Left lung (tissue), 10 donors: ENCODE data around the gene OR5H15. TPM values are rescaled to one million over a fixed set of nuclear protein-coding genes. Genes with fewer than 3 reads are reported as not detected.
"Not testable (repeated sequence)": the region's sequence is repeated elsewhere in the genome, so short reads cannot be mapped to it uniquely, and the experiment has no call there.

Experiments used
- ATAC-seq: fragments of 200-7000 bp; cut with Tn5 transposase; one replicate; pipeline ENCODE4 v1.9.1; 2020; ENCODE audit warnings: moderate library complexity
- DNase-seq, 4 donors: peaks; one replicate each; pipeline ENCODE4 v3.0.0-alpha.2; 2013 to 2020
- H3K27ac ChIP-seq, 2 donors: fragments of 200-600 bp; sonication (generic) in 1 of 2; one replicate each; pipeline versions ENCODE4 v1.5.0 to v1.8.0; 2020 to 2021
- H3K27me3 ChIP-seq, 2 donors: fragments of 200-600 bp; sonication (generic) in 1 of 2; one replicate each; pipeline versions ENCODE4 v1.5.0 to v1.8.0; 2020 to 2021
- H3K36me3 ChIP-seq, 2 donors: fragments of 200-600 bp; sonication (generic) in 1 of 2; one replicate each; pipeline versions ENCODE4 v1.5.0 to v1.8.0; 2020 to 2021
- H3K4me1 ChIP-seq, 2 donors: fragments of 200-600 bp; one replicate each; pipeline ENCODE4 v1.8.0; 2021
- H3K4me3 ChIP-seq, 2 donors: fragments of 200-600 bp; sonication (generic) in 1 of 2; one replicate each; pipeline versions ENCODE4 v1.5.0 to v1.8.0; 2020 to 2021; ENCODE audit warnings: mild to moderate bottlenecking in 1 of 2
- H3K9me3 ChIP-seq, 2 donors: fragments of 200-600 bp; sonication (generic) in 1 of 2; one replicate each; pipeline versions ENCODE4 v1.5.0 to v1.8.0; 2020 to 2021
- intact Hi-C, 2 donors: fragments of 100-400 bp; cut with DNase I; formaldehyde crosslinking; loops; one replicate each; pipeline versions ENCODE4 v1.11.2 to v1.14.2; 2022
- polyA plus RNA-seq, 6 donors: library from polyadenylated mRNA; unstranded; fragments of 120-200 nt; gene quantifications; one replicate each; pipeline ENCODE4 v1.2.1, GENCODE V29; 2013; ENCODE audit not compliant: insufficient read length in 6 of 6
- total RNA-seq, 2 donors: library from RNA; stranded (reverse); fragmentation: NEBNext Ultra II Directional; extraction: Animal tissue kit (Norgen Biotek cat#: 25700); gene quantifications; one replicate each; pipeline ENCODE4 v1.2.1, GENCODE V29; 2021
- TF ChIP-seq, protein P1 (sequence below), 2 donors: fragments of 200-600 bp; sonication (generic) in 1 of 2; IDR thresholded peaks; one replicate each; pipeline versions ENCODE4 v1.5.0 to v1.8.0; 2021; ENCODE audit warnings: antibody characterized with exemption in 2 of 2
- donor health status: DM: no; HTN: yes; CAD: no.
- donor health status: DM: no; HTN: no; CAD: no.

Gene OR5H15
- total and polyA plus RNA-seq, 8 donors = not detected

DNA sequence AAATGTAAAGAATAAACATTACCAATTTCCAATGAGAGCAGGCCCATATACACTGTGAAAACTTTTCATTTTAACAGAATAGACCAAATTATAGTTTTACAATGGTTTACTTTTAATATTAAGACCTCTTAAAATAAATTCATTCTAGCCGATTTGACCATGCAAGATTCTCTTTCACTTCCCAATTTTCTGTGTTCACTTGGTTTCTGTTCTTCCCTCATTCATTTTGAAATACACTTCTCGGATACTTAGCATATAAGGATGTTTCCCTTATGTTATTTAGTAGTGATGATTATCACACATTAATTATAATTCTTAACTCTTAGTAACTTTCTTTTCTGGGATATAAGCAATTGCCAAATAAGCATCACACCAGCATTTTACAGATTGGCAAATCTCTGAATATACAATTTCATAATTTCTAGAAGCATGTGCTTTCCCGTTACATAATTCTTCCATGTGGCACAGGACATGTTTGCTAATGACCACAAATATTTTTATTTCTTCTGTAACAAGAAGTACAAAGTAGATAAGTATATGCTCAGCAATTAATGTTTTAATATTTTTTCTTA lies 13.9 kb downstream of the OR5H15 start:
- no peak overlapping the region for H3K4me3 ChIP-seq
- H3K9me3 ChIP-seq = no peaks in the 10 kb centered on the region
- H3K4me1 ChIP-seq = no peaks in the 10 kb centered on the region
- no peaks in the 10 kb centered on the region for H3K27me3 ChIP-seq
- no peak for ATAC-seq
- no peak for DNase-seq
- H3K27ac ChIP-seq = no peak overlapping the region
- no peaks in the 10 kb centered on the region for H3K36me3 ChIP-seq
- intact Hi-C loops = no loop called here
- TF ChIP-seq, protein P1, sequence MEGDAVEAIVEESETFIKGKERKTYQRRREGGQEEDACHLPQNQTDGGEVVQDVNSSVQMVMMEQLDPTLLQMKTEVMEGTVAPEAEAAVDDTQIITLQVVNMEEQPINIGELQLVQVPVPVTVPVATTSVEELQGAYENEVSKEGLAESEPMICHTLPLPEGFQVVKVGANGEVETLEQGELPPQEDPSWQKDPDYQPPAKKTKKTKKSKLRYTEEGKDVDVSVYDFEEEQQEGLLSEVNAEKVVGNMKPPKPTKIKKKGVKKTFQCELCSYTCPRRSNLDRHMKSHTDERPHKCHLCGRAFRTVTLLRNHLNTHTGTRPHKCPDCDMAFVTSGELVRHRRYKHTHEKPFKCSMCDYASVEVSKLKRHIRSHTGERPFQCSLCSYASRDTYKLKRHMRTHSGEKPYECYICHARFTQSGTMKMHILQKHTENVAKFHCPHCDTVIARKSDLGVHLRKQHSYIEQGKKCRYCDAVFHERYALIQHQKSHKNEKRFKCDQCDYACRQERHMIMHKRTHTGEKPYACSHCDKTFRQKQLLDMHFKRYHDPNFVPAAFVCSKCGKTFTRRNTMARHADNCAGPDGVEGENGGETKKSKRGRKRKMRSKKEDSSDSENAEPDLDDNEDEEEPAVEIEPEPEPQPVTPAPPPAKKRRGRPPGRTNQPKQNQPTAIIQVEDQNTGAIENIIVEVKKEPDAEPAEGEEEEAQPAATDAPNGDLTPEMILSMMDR (IDR thresholded peaks at IDR 0.05) = no peak

DNA sequence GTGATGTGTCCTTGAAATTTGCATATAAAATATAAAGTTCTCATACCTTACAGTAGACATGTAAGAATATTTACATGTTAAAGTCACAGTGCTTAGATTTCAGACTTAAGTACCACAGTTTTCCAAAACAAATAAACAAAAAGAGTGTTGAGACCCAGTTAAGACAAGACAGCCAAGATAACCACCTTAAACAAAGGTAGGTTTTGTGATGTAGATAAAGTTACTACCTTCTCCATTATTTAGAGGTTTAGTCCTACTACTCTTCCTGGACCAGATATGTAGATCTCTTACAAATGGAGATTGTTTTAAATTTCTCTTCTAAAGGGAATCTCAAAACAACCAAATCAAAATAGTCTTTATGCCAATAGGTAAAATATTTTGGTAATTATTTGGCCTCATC lies 15.7 kb downstream of the OR5H15 start:
- Histone ChIP-seq H3K4me1 (no peaks in the 10 kb centered on the region), H3K4me3 (no peak overlapping the region), H3K27me3 (no peaks in the 10 kb centered on the region), H3K27ac (no peak overlapping the region), H3K9me3 (no peaks in the 10 kb centered on the region), H3K36me3 (no peaks in the 10 kb centered on the region)
- ATAC-seq = no peak
- no peak for DNase-seq
- TF ChIP-seq, protein P1 (IDR thresholded peaks at IDR 0.05) = no peak
- intact Hi-C loops = no loop called here

DNA sequence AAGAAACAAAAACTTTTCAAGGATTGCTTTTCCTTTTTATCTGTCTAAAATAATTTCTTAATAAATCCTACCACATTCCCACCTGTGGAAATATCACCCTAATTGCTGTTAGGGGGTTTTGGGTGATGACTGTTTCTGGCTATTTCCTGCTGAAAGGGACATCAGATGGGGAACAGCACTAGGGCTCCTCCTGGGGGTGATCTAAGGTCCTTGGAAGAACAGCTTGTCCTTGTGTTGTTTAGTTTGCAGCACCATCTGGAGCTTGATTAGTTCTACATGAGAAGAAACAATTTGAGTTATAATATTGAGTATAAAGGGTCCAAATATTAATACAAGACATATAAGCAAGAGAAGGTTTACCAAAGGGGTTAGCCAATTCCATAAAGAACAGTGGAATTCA lies 18.7 kb downstream of the OR5H15 start:
- TF ChIP-seq, protein P1 (IDR thresholded peaks at IDR 0.05) = no peak
- Histone ChIP-seq H3K4me1 (no peaks in the 10 kb centered on the region), H3K36me3 (no peaks in the 10 kb centered on the region), H3K27ac (no peak overlapping the region), H3K4me3 (no peak overlapping the region), H3K9me3 (no peaks in the 10 kb centered on the region), H3K27me3 (no peaks in the 10 kb centered on the region)
- ATAC-seq (peak; percentile 45), DNase-seq (no peak)
- intact Hi-C loops = no loop called here

DNA sequence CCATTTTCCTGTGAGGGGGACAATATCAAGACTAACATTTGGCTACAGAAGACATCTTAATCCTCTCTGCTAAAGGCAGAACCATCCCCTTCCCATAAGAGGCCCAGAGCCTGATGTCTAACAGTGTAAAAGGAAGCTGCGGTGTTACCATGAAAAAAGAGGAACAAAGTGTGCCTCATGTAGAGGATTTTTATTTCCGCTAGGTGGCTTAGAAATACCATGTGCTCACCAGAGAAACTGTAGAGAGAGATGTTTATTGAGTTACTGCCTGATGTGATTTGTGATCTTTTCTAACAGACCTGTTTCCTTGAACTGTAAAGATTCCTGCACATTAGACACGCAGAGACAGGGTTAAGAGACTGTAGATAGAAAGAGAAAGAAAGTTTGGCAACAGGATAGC lies 22.0 kb downstream of the OR5H15 start:
- TF ChIP-seq, protein P1 (IDR thresholded peaks at IDR 0.05) = no peak
- no peak for DNase-seq
- Histone ChIP-seq H3K4me1 (no peaks in the 10 kb centered on the region), H3K27ac (no peak overlapping the region), H3K9me3 (no peaks in the 10 kb centered on the region), H3K4me3 (no peak overlapping the region), H3K36me3 (no peaks in the 10 kb centered on the region), H3K27me3 (no peaks in the 10 kb centered on the region)
- ATAC-seq = peak; percentile 66
- intact Hi-C loops = no loop called here

DNA sequence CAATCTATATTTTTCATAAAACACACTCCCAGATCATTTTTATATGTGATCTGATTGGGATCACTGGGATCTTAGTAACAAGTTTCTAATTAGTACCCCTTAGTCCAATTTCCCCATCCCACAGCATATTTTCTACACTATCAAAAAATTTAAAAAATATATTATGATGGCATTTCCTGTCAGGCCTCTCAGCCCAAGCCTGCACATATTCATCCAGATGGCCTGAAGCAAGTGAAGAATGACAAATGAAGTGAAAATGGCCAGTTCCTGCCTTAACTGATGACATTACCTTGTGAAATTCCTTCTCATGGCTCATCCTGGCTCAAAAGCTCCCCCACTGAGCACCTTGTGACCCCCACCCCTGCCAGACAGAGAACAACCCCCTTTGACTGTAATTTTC lies 24.4 kb downstream of the OR5H15 start:
- intact Hi-C loops, H3K4me1 ChIP-seq, H3K27me3 ChIP-seq, H3K4me3 ChIP-seq, ATAC-seq, H3K27ac ChIP-seq, H3K36me3 ChIP-seq, H3K9me3 ChIP-seq, DNase-seq: not testable (repeated sequence)

DNA sequence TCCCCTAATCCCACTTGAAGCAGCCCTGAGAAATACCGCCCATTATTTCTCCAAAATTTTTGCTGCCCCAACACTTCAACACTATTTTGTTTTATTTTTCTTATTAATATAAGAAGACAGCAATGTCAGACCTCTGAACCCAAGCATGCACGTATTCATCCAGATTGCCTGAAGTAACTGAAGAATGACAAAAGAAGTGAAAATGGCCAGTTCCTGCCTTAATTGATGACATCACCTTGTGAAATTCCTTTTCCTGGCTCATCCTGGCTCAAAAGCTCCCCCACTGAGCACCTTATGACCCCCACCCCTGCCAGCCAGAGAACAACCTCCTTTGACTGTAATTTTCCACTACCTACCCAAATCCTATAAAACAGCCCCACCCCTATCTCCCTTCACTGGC lies 29.8 kb downstream of the OR5H15 start:
- intact Hi-C loops = not testable (repeated sequence)

More for the DNA sequence above, 29.8 kb downstream of the OR5H15 start:
- not testable (repeated sequence) for H3K9me3 ChIP-seq, H3K4me1 ChIP-seq, H3K27me3 ChIP-seq, DNase-seq, H3K27ac ChIP-seq, H3K36me3 ChIP-seq, H3K4me3 ChIP-seq, ATAC-seq
